Uterus (tissue), 2 donors: ENCODE results near the gene KLK7.

Experiments
- POLR2A ChIP-seq, 2 donors: fragments of 450-650 bp; IDR thresholded peaks; one replicate each; pipeline ENCODE4 v1.6.1; 2016; ENCODE audit warnings: antibody characterized with exemption in 2 of 2, mild to moderate bottlenecking in 1 of 2, moderate library complexity in 1 of 2
- TF ChIP-seq, protein P1 (sequence below), 4 experiments: fragments of 200-600 bp in 2 of 4; fragments of 450-650 bp in 2 of 4; sonication (generic) in 2 of 4; IDR thresholded peaks; one replicate each; pipeline ENCODE4 v1.5.1; 2016 to 2019; ENCODE audit warnings: antibody characterized with exemption in 4 of 4, mild to moderate bottlenecking in 2 of 4, moderate library complexity in 1 of 4

DNA sequence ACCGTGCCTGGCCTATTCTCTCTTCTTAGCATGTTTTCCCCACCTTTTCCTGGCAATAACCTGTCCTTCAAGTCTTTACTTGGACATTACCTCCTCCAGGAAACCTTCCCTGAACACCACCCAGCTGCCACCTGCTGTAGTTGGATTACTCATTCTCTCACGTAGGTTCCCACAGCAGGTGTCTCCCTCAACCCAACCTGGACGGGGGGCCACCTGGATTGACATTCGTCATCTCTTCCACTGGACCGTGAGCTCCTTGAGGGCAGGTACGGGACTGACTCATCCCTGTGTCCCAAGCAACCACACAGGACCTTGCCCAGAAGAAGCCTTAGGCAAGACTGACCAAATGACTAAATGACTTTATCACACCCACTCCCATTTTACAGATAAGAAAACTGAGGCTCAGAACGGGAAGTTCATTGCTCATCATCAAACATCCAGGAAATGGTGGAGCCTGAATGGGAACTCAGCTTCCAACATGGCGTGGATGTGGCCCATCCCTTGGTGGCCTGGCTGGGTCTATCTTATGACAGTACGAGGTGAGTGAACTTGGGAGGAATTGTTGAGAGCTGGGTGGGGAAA, 10.8 kb downstream of the KLK7 start:
- TF ChIP-seq, protein P1, sequence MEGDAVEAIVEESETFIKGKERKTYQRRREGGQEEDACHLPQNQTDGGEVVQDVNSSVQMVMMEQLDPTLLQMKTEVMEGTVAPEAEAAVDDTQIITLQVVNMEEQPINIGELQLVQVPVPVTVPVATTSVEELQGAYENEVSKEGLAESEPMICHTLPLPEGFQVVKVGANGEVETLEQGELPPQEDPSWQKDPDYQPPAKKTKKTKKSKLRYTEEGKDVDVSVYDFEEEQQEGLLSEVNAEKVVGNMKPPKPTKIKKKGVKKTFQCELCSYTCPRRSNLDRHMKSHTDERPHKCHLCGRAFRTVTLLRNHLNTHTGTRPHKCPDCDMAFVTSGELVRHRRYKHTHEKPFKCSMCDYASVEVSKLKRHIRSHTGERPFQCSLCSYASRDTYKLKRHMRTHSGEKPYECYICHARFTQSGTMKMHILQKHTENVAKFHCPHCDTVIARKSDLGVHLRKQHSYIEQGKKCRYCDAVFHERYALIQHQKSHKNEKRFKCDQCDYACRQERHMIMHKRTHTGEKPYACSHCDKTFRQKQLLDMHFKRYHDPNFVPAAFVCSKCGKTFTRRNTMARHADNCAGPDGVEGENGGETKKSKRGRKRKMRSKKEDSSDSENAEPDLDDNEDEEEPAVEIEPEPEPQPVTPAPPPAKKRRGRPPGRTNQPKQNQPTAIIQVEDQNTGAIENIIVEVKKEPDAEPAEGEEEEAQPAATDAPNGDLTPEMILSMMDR (IDR thresholded peaks at IDR 0.05) = no peak
- TF ChIP-seq POLR2A (IDR thresholded peaks at IDR 0.05) = no peak
